RWPE1 (cell line): Measurements from ENCODE around the gene TMPRSS11B.

ENCODE experiments used
- CTCF ChIA-PET: fragments of 350-600 bp; sonication (Branson Sonifier 250); formaldehyde crosslinking; extraction: SDS; loops from one replicate; lab custom pipeline; 2021; lab: Yijun Ruan, JAX
- POLR2A ChIA-PET: fragments of 400-600 bp; formaldehyde crosslinking; extraction: SDS; loops from one replicate; lab custom pipeline; 2020; ENCODE audit warnings: antibody characterized with exemption; ENCODE audit not compliant: low non-redundant PET; lab: Yijun Ruan, JAX
- DNase-seq: peaks from one replicate; pipeline ENCODE4 v3.0.0; 2012; ENCODE audit warnings: low spot score
- H3K27ac ChIP-seq: fragments of 450-650 bp; 2 replicates; pipeline ENCODE4 v1.5.1; 2017
- TF ChIP-seq, protein P1 (sequence below): fragments of 450-650 bp; conservative IDR thresholded peaks from 2 replicates; pipeline ENCODE4 v1.5.1; 2017; ENCODE audit warnings: low read depth, mild to moderate bottlenecking

TMPRSS11B gene

DNA sequence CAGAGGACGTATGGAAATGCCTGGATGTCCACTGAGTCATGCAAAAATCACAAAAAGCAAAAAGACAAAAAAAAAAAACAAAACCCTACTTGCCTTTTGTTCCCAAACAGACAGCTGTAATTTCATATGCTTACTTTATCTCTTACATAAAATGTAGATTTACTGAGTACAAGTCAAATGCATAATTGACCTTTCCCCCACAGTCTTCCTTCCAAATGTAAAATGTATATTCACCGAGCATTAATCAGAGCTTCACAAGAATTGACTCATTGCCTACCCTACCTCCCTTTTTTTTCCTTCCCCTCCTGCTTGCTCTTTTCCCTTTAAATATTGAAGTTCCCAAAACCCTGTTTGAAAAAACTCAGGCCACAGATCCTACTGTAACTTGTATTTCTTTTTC, 32.5 kb upstream of the TMPRSS11B start:
- CTCF ChIA-PET, result interaction anchor here (0.6 kb wide), 2 partner anchors 16 to 760 kb away, joined by 3 read pairs; no protein-coding TSS in a partner anchor
- no peak for DNase-seq
- TF ChIP-seq, protein P1, sequence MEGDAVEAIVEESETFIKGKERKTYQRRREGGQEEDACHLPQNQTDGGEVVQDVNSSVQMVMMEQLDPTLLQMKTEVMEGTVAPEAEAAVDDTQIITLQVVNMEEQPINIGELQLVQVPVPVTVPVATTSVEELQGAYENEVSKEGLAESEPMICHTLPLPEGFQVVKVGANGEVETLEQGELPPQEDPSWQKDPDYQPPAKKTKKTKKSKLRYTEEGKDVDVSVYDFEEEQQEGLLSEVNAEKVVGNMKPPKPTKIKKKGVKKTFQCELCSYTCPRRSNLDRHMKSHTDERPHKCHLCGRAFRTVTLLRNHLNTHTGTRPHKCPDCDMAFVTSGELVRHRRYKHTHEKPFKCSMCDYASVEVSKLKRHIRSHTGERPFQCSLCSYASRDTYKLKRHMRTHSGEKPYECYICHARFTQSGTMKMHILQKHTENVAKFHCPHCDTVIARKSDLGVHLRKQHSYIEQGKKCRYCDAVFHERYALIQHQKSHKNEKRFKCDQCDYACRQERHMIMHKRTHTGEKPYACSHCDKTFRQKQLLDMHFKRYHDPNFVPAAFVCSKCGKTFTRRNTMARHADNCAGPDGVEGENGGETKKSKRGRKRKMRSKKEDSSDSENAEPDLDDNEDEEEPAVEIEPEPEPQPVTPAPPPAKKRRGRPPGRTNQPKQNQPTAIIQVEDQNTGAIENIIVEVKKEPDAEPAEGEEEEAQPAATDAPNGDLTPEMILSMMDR, result no peak
- POLR2A ChIA-PET, result no interaction called here
- no peak overlapping the region for H3K27ac ChIP-seq

DNA sequence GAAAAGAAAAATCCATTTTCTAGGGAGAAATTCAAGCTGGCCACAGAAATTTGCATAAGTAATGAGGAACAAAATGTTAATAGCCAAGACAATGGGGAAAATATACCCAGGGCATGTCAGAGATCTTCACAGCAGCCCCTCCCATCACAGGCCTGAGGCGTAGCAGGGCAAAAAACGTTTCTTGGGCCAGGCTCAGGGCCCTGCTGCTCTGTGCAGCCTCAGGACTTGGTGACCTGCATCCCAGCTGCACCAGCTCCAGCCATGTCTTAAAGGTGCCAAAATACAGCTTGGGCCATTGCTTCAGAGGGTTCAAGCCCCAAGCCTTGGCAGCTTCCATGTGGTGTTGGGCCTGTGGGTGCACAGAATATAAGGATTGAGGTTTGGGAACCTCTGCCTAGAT, 32.1 kb upstream of the TMPRSS11B start:
- CTCF ChIA-PET, result interaction anchor here (0.6 kb wide), 1 partner anchor 16 kb away, joined by 3 read pairs; no protein-coding TSS in a partner anchor
- POLR2A ChIA-PET, result no interaction called here
- no peak overlapping the region for H3K27ac ChIP-seq
- no peak for DNase-seq
- TF ChIP-seq, protein P1, result no peak

DNA sequence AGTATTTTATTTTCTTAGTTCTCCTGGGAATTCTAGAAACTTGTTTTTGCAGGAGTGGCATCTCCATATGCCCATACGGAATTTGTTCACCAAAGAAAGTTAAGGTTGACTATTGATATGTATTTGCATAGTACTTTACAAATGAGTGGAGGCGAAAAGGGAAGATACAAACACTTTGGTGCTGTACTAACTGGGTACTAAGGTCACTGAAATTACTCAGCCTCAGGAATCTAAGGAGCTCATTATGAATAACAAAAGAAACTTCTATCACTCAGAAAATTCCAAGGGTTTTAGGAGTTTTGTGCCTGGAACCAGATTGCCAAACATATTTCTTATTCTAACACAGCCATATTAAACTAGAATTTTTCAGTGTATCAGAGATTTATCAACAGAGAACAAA, 27.4 kb upstream of the TMPRSS11B start:
- POLR2A ChIA-PET, result no interaction called here
- DNase-seq, result no peak
- CTCF ChIA-PET, result interaction anchor here (0.6 to 1.2 kb wide), 2 partner anchors 103 to 374 kb away, joined by 3 to 6 read pairs; no protein-coding TSS in a partner anchor
- no peak overlapping the region for H3K27ac ChIP-seq
- TF ChIP-seq, protein P1, result no peak

DNA sequence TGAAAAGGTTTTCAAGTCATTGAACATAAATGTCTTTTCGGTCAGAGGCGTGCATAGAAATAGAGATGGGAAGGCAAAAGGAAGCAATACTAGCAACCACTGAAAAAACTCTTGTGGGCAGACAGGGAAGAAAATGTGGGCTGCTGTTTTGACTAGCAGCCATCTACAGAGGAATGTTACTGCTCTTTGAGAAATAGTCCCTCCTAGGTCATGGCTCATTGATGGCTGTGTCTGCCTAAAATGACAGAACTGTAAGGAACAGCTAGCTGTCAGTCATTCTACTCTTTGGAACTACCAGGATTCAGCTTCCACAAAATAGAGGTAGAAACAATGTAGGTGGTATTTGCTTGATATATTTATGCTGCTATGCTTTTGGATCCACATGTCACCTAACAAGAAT, 26.9 kb upstream of the TMPRSS11B start:
- H3K27ac ChIP-seq, result no peak overlapping the region
- ChIA-PET CTCF (interaction anchor here (0.6 to 1.2 kb wide), 7 partner anchors 9 to 375 kb away, joined by 3 to 12 read pairs (median 4); no protein-coding TSS in a partner anchor), POLR2A (no interaction called here)
- DNase-seq, result no peak
- TF ChIP-seq, protein P1, result no peak

DNA sequence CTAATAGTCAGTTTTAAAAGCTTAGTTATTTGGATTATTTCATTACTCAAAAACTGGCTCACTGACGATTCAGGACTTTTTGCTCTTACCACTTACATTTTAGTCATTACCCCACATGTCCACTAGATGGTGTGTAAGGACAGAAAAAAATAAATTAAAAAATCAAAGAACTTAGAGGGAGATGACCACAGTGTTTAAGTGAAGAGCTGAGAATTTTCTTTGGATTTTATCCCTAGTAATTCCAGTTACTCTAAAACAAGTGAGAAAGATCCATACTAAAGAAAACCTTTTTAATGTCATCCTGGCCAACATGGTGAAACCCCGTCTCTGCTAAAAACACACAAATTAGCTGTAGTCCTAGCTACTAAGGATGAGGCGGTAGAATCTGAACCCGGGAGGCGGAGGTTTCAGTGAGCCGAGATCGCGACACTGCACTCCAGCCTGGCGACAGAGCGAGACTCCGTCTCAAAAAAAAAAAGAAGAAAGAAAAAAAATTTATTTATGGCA, 26.4 kb upstream of the TMPRSS11B start:
- ChIA-PET CTCF (interaction anchor here (0.6 to 1.2 kb wide), 7 partner anchors 9 to 223 kb away, joined by 3 to 12 read pairs (median 3); no protein-coding TSS in a partner anchor), POLR2A (no interaction called here)
- H3K27ac ChIP-seq, result no peak overlapping the region
- DNase-seq, result peak; percentile 55
- TF ChIP-seq, protein P1, result peak; percentile 75

DNA sequence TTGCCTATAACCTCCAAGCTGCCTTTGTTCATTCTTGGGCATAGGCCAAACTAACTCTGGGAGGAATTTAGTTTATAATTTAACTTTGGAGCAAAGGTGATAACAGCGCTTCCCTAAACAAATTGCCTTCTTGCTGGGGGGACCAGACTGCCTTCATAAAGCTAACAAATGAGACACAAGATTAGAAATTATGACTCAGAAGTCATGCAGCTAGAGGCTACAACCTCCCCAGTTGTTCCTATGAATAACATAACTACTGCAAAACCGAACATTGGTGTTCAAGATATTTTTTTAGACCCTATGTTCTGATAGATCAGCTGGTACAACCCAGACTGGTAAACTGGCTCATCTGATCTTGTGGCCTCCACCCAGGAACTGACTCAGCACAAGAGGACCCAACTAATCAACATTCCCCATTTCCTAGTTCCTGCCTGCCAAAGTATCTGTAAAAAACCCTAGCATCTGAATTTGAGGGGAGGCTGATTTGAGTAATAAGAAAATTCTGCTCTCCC, 22.0 kb upstream of the TMPRSS11B start:
- no peak for DNase-seq
- ChIA-PET CTCF (interaction anchor here (0.5 kb wide), 2 partner anchors 10 to 146 kb away, joined by 3 read pairs; no protein-coding TSS in a partner anchor), POLR2A (no interaction called here)

More for the DNA sequence above, 22.0 kb upstream of the TMPRSS11B start:
- TF ChIP-seq, protein P1, result no peak
- no peak overlapping the region for H3K27ac ChIP-seq
